Measurements from ENCODE around the gene TNFRSF18.

The TNFRSF18 gene

GRCh38 chr1:1228596-1229321, 22.4 kb upstream of the TNFRSF18 start:
- DNase-seq (ENCODE audit: low read depth in 3 of 3): no peak

GRCh38 chr1:1228187-1228586, 21.8 kb upstream of the TNFRSF18 start:
- no peak for DNase-seq (ENCODE audit: low read depth in 3 of 3)

DNA sequence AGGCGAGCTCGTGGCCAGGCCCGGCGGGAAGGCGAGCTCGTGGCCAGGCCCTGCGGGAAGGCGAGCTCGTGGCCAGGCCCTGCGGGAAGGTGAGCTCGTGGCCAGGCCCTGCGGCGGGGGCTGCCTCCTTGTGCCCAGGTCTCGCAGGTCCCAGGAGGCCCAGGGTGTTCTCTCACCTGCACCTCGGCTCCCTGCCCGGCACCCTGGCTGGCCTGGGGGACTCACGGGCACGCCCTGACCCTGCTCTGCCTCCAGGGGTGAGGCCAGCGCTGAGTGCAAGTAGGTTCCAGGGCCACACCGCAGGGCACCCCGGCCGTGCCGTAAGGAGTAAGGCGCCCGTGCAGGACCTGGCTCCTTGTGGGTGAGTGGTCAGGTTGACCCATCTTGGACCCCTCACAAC, 21.0 kb upstream of the TNFRSF18 start:
- DNase-seq (ENCODE audit: low read depth in 3 of 3): no peak

DNA sequence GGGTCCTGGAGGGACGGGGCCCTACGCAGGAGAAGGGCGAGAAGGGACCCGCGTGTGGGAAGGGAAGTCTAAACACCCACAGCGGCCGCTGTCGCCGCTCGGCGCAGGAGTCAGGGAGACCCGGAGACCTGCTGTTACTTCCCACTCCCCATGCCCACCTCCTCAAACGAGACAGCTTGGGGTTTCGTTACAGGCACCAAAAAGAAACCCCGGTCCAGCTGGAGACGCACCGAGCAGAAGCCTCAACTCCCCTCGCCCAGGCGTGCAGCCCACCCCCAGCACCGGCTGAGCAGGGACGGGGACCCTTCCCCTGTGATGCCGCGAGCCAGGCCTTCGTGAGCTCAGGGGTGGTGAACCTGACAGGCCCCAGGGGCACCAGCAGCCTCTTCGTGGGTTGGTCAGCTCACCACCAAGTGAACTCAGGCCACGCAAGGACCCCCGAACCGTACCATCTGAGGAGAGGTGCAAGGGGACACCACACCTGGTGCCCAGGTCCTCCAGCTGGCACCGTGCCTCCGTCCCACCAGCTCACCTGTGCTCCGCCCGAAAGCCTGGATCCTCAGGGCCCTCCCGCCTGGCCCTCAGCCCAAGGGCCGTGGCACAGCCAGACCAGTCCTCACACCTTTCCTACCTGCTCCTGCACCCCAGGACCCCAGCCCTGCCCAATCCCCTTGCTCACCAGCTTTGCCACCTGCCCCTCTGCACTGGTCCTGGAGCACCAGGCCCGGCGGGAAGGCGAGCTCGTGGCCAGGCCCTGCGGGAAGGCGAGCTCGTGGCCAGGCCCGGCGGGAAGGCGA, 20.4 kb upstream of the TNFRSF18 start:
- DNase-seq (ENCODE audit: low read depth in 3 of 3): no peak

- DNase-seq (ENCODE audit: low read depth in 3 of 3): no peak
These were observed 19.5 kb upstream of the TNFRSF18 start for GRCh38 chr1:1225913-1226312.

- no peak for DNase-seq (ENCODE audit: low read depth in 3 of 3)
These were observed 18.9 kb upstream of the TNFRSF18 start for GRCh38 chr1:1225238-1225845.

DNA sequence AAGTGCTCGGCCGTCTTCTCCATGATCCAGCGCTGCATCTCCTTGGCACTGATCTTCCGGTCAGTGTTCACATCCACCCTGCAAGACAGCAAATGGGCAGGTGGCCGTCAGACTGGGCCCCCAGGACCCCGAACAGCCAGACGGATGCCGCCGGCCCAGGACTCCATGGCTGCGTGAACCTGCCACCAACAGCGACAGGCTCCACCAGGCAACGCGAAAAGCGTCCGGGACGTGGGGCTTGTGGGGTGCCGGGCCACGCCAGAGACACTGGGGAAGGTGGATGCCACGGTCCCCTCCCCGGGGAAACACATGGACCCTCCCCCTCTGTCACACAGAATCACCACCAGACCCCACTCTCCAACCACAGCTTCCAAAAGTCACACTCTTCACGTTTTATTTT, 17.5 kb upstream of the TNFRSF18 start:
- no peak for DNase-seq (ENCODE audit: low read depth in 3 of 3)

GRCh38 chr1:1223321-1223720, 16.9 kb upstream of the TNFRSF18 start:
- no peak for DNase-seq (ENCODE audit: low read depth in 3 of 3)

GRCh38 chr1:1222575-1223225, 16.3 kb upstream of the TNFRSF18 start:
- no peak for DNase-seq (ENCODE audit: low read depth in 3 of 3)

DNA sequence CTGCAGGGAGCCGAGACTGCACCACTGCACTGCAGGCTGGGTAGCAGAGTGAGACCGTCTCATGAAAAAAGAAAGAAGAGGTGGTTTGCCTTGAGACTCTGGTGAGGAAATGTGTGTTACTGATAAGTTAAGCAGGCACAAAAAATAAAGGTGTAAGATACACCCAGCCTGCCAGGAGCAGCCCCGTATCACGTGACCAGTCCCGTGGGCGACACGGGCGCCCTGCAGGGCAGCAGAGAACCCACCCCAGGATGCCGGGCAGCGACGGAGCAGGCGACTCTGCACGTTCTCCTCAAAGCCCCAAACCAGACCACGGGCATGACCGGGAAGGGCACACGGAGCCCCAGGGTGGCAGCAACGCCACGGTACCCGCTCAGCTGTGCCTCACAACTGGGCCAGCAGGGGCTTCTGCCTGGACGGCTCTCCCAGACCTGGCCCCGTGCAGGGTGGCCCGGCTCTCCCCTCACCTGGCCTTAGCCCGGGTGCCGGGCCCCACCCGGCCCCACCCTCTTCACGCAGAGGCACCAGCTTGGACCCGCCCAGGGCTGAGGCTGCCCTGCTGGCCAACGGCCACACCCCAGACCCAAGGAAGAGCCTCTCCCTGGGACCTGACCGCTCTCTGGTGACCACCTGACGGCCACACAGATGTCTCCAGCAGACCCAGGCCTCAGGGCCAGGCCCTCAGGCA, 15.6 kb upstream of the TNFRSF18 start:
- no peak for DNase-seq (ENCODE audit: low read depth in 3 of 3)

GRCh38 chr1:1220197-1220596, 13.8 kb upstream of the TNFRSF18 start:
- no peak for DNase-seq (ENCODE audit: low read depth in 3 of 3)

DNA sequence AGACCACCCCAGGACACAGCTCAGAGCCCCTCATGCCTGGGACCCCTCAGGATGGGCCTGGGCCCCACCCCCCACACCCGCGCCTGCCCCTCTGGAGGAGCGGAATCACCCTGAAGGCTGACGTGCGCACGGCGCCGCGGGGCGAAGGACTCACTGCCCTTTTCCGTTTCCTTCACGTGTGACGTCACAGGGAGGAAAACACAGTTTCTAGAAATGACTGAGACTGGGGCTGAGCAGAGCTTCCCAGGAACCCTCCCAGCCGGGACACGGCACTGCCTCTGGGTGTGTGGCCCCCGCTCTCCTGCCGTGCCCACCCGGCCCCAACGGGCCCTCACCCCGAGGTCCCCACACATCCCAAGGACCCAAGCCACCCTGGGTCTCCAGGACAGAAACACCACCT, 12.9 kb upstream of the TNFRSF18 start:
- peak in 1 of 3 experiments; percentile 59 for DNase-seq (ENCODE audit: low read depth in 3 of 3)

- DNase-seq (ENCODE audit: low read depth in 3 of 3): no peak
These were observed 12.3 kb upstream of the TNFRSF18 start for GRCh38 chr1:1218524-1219200.

- DNase-seq (ENCODE audit: low read depth in 3 of 3): peak in 1 of 3 experiments; percentile 34
These were observed 11.5 kb upstream of the TNFRSF18 start for GRCh38 chr1:1217621-1218523.

DNA sequence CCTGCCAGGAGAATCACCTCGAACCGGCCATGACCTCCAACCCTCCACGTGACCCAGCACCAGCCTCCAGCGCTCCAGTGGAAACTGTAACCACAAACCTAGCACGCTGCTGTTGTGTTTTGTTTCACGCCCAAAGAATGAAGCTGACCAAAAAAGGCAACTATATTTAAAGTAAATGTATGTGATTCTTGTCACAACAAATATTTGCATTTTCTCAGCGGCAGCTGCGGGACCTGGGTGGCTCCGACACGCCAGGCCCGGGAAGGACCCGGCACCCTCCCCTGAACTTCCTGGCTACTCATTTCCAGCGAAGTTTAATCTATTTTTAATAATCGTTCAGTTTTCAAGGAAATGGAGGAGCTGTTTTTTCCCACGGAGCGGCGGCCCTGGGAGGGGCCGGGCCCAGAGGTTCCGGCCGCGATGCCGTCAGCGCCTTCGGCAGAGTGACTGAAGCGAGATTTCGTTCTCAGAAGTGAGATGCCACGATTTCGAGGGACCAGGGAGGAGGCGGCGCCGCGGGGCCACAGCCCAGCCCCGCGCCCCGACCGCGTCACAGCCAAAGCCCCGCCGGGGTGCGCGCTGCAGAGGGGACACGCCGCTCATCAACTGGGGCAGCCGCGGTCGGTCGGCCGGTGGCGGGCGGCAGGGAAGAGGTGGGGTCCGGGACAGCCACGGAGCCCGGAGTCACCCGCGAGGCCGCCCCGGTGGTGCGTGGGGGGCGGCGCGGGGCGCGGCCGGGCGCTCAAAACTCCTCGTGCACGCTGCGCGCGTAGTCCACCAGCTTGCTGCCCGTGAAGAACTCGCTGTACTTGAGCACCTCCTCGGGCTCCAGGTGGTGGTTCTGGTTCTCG, 10.6 kb upstream of the TNFRSF18 start:
- DNase-seq (ENCODE audit: low read depth in 3 of 3): no peak

DNA sequence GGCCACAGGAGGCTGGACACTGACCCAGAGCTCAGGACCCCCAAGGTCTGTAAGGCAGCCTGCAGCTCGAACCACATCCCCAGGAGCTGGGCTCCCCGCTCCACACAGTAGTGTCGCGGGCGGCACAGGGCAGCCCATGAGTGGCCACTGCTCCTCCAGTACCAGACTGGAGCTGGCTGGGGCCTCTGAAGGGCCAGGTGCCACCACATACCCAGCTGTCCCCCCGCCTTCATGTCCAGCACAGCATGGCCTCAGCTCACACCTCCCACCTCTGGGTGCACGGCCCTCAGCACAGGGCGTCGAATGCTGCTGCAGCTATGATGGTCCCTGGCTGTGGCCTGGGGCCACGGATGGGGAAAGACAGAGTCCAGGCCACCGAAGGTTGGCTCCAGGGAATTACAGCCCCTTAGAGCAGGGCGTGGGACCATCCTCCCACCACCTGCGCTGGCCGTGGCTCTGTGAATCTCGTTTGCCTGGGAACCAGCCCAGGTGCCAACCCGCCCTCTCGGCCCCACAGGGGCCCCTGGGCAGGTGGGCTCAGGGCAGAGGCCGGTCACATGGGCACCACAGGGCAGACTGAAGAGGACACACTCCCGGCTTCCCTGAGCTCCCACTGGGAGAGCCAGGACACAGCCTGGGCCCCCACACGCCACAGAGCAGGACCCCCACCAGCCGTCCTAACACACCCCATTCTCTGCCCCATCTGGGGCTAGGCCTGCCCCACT, 9.7 kb upstream of the TNFRSF18 start:
- DNase-seq (ENCODE audit: low read depth in 3 of 3): no peak

DNA sequence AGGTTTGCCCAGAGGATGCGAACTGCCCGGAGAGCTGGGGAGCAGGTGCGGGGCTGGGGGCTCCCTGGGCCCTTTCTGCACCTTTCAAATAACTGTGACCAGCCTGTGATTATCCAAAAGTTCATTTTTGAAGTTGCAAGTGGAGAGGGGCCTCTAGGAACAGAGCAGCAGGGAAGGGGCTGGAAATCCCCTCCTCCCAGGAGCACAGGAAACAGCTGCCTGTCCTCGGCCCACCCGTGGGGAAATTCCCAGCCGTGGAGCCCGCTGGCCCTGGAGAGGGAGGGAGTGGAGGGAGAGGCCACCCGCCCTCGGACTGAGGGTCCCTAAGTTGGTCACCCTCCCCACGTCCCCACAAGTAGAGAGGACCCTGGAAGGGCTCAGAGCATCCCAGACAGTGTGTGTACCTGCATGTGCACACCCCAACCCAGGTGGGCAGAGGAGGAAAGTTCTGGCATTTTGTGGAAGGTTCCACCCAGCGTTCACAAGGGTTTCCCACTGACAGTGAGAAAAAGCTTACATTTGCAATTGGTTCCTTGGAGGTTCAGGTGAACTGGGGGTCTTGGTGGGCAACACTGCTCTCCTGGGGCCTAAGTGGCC, 8.8 kb upstream of the TNFRSF18 start:
- DNase-seq (ENCODE audit: low read depth in 3 of 3): no peak

All from stimulated activated CD4-positive, alpha-beta T cell treated with anti-CD3 and anti-CD28 coated beads, TNF-alpha, amount 100 ng/mL, for 4 hours (primary cell).